SK-N-MC (cell line): Measurements from ENCODE around the gene CXCL14.
"Not testable (repeated sequence)": the region's sequence is repeated elsewhere in the genome, so short reads cannot be mapped to it uniquely, and the experiment has no call there.

ENCODE experiments used
- DNase-seq: peaks from one replicate; pipeline ENCODE4 v3.0.0-alpha.2; 2011; ENCODE audit warnings: low read depth, low spot score
- H3K27ac ChIP-seq: fragments of 200-600 bp; sonication (generic); 2 replicates; pipeline ENCODE4 v1.5.1; 2016; ENCODE audit warnings: mixed run types
- H3K36me3 ChIP-seq: fragments of 200-600 bp; sonication (generic); 2 replicates; pipeline ENCODE4 v1.6.1; 2017; ENCODE audit warnings: antibody characterized with exemption, low read length, mixed read lengths; ENCODE audit not compliant: insufficient read depth
- H3K4me3 ChIP-seq: fragments of 200-600 bp; sonication (generic); 2 replicates; pipeline ENCODE4 v1.5.1; 2016
- H3K9ac ChIP-seq: fragments of 200-600 bp; sonication (generic); 2 replicates; pipeline ENCODE4 v1.8.0; 2017; ENCODE audit warnings: mixed run types, mixed read lengths; ENCODE audit not compliant: insufficient read length
- H3K9me3 ChIP-seq: fragments of 200-600 bp; sonication (generic); 2 replicates; pipeline ENCODE4 v1.6.1; 2017; ENCODE audit warnings: low read depth, mild to moderate bottlenecking, antibody characterized with exemption, low read length, moderate library complexity, mixed read lengths
- EZH2 ChIP-seq: fragments of 200-600 bp; sonication (generic); IDR thresholded peaks from one replicate; pipeline ENCODE4 v1.6.1; 2017; ENCODE audit warnings: antibody characterized with exemption
- FOXP2 ChIP-seq: optimal IDR thresholded peaks from 2 replicates; pipeline ENCODE3; 2011; ENCODE audit warnings: mild to moderate bottlenecking, moderate library complexity; ENCODE audit not compliant: insufficient read depth; ENCODE audit errors: extremely low read length, control extremely low read depth
- POLR2AphosphoS5 ChIP-seq: IDR thresholded peaks from 2 replicates; pipeline ENCODE4 v1.6.1; 2012; ENCODE audit warnings: mild to moderate bottlenecking, low read depth, low read length, borderline replicate concordance

CXCL14 gene

GRCh38 chr5:135537745-135538144, 41.0 kb downstream of the CXCL14 start:
- DNase-seq: no peak
- H3K27ac ChIP-seq: no peak overlapping the region

GRCh38 chr5:135537271-135537670, 41.5 kb downstream of the CXCL14 start:
- DNase-seq: no peak
- H3K9me3 ChIP-seq: no peaks in the 10 kb centered on the region
- no peak for TF ChIP-seq EZH2
- no peak for TF ChIP-seq POLR2AphosphoS5
- no peak for TF ChIP-seq FOXP2
- H3K9ac ChIP-seq: no peak overlapping the region
- H3K4me3 ChIP-seq: no peak overlapping the region
- no peak overlapping the region for H3K27ac ChIP-seq
- H3K36me3 ChIP-seq: no peaks in the 10 kb centered on the region

More at GRCh38 chr5:135537745-135538144, 41.0 kb downstream of the CXCL14 start:
- TF ChIP-seq FOXP2 (no peak), POLR2AphosphoS5 (no peak), EZH2 (no peak)
- no peak overlapping the region for H3K4me3 ChIP-seq
- H3K36me3 ChIP-seq: no peaks in the 10 kb centered on the region
- no peak overlapping the region for H3K9ac ChIP-seq
- H3K9me3 ChIP-seq: no peaks in the 10 kb centered on the region

GRCh38 chr5:135535820-135536801, 42.7 kb downstream of the CXCL14 start, which contains the start of gene NEUROG1:
Gene NEUROG1 (minus strand): TSS chr5:135535964. CDS start chr5:135535690, 274 bp downstream.
- TF ChIP-seq POLR2AphosphoS5 (no peak), EZH2 (peak; percentile 85), FOXP2 (no peak)
- Histone ChIP-seq H3K27ac (no peak within 1 kb of the TSS), H3K9ac (no peak within 1 kb of the TSS), H3K36me3 (no peaks in the 10 kb centered on the region), H3K4me3 (peak within 1 kb of the TSS; percentile 43; the same call in 1 of the 2 replicates), H3K9me3 (no peaks in the 10 kb centered on the region)
- no peak for DNase-seq

- no peaks in the 10 kb centered on the region for H3K9me3 ChIP-seq
- no peak for TF ChIP-seq POLR2AphosphoS5
- no peak for TF ChIP-seq FOXP2
- no peak for TF ChIP-seq EZH2
- no peak for DNase-seq
- H3K27ac ChIP-seq: no peak overlapping the region
- no peak overlapping the region for H3K9ac ChIP-seq
- H3K4me3 ChIP-seq: peak overlapping the region; percentile 43; the same call in 1 of the 2 replicates
- no peaks in the 10 kb centered on the region for H3K36me3 ChIP-seq
Measured at GRCh38 chr5:135535420-135535819, 43.4 kb downstream of the CXCL14 start.

GRCh38 chr5:135534609-135535419, 44.0 kb downstream of the CXCL14 start:
- no peak overlapping the region for H3K27ac ChIP-seq
- TF ChIP-seq POLR2AphosphoS5 (no peak), EZH2 (no peak), FOXP2 (no peak)
- no peaks in the 10 kb centered on the region for H3K9me3 ChIP-seq
- H3K4me3 ChIP-seq: no peak overlapping the region
- no peak for DNase-seq
- H3K9ac ChIP-seq: no peak overlapping the region
- no peaks in the 10 kb centered on the region for H3K36me3 ChIP-seq

- H3K9ac ChIP-seq: no peak overlapping the region
- no peaks in the 10 kb centered on the region for H3K9me3 ChIP-seq
- no peaks in the 10 kb centered on the region for H3K36me3 ChIP-seq
- no peak for DNase-seq
- H3K4me3 ChIP-seq: no peak overlapping the region
- H3K27ac ChIP-seq: no peak overlapping the region
- TF ChIP-seq EZH2: no peak
- TF ChIP-seq FOXP2: no peak
- TF ChIP-seq POLR2AphosphoS5: no peak
Measured at GRCh38 chr5:135533794-135534193, 45.0 kb downstream of the CXCL14 start.

- no peak for DNase-seq
- Histone ChIP-seq H3K9ac (no peak overlapping the region), H3K36me3 (no peaks in the 10 kb centered on the region), H3K9me3 (no peaks in the 10 kb centered on the region), H3K27ac (no peak overlapping the region), H3K4me3 (no peak overlapping the region)
- no peak for TF ChIP-seq POLR2AphosphoS5
- no peak for TF ChIP-seq EZH2
- TF ChIP-seq FOXP2: no peak
Measured at GRCh38 chr5:135533334-135533733, 45.5 kb downstream of the CXCL14 start.

- DNase-seq, H3K9me3 ChIP-seq, H3K27ac ChIP-seq, H3K4me3 ChIP-seq, H3K36me3 ChIP-seq, H3K9ac ChIP-seq: not testable (repeated sequence)
Measured at GRCh38 chr5:135529576-135529975, 49.2 kb downstream of the CXCL14 start.
